Caco-2 (cell line): ENCODE measurements around the gene NUP37. TPM values are rescaled to one million over a fixed set of nuclear protein-coding genes. Genes with fewer than 3 reads are reported as not detected.
A peak's percentile ranks its signal among the peaks of the same experiment; 100 is the strongest.

Experiments used
- BruUV-seq: library from RNA; stranded (reverse); fragments of 400-500 nt; replicated peaks from 2 replicates; lab custom pipeline; 2021; lab: Mats Ljungman, UMichigan
- CTCF ChIA-PET: fragments of 300-600 bp; sonication (Branson Sonifier 250); formaldehyde crosslinking; loops from one replicate; lab custom pipeline; 2022; ENCODE audit warnings: antibody characterized with exemption; lab: Charles Lee
- POLR2A ChIA-PET: fragments of 300-600 bp; sonication (Branson Sonifier 250); formaldehyde crosslinking; loops from one replicate; lab custom pipeline; 2022; ENCODE audit warnings: antibody characterized with exemption; lab: Charles Lee
- DNase-seq, 2 experiments: peaks; one replicate each; pipeline versions ENCODE4 v3.0.0 to v3.0.0-alpha.2; 2020 to 2022
- H3K27me3 ChIP-seq: replicated peaks from 2 replicates; pipeline ENCODE4 v1.6.0; 2011; ENCODE audit warnings: low read length; ENCODE audit not compliant: control insufficient read depth, insufficient read depth
- H3K36me3 ChIP-seq: 2 replicates; pipeline ENCODE4 v1.5.1; 2011; ENCODE audit warnings: low read length; ENCODE audit not compliant: control insufficient read depth, insufficient read depth
- H3K4me1 ChIP-seq: fragments of 250-450 bp; sonication (Bioruptor Pico); 2 replicates; pipeline ENCODE4 v1.5.1; 2020; ENCODE audit warnings: mild to moderate bottlenecking
- H3K4me3 ChIP-seq: 2 replicates; pipeline ENCODE4 v1.5.1; 2011; ENCODE audit warnings: low read depth, mild to moderate bottlenecking, control low read depth, low read length
- H3K9me3 ChIP-seq: fragments of 250-450 bp; sonication (Bioruptor Pico); 2 replicates; pipeline ENCODE4 v1.5.1; 2020; ENCODE audit warnings: mild to moderate bottlenecking, moderate library complexity
- H3K27ac Mint-ChIP-seq: one replicate; pipeline ENCODE4 v1.8.0; 2022; ENCODE audit warnings: mixed read lengths; ENCODE audit not compliant: unreplicated experiment
- H3K27me3 Mint-ChIP-seq: one replicate; pipeline ENCODE4 v1.8.0; 2022; ENCODE audit warnings: mixed read lengths; ENCODE audit not compliant: insufficient read depth, unreplicated experiment
- H3K36me3 Mint-ChIP-seq: one replicate; pipeline ENCODE4 v1.8.0; 2022; ENCODE audit warnings: mild to moderate bottlenecking, mixed read lengths; ENCODE audit not compliant: insufficient read depth, unreplicated experiment
- H3K4me1 Mint-ChIP-seq: one replicate; pipeline ENCODE4 v1.8.0; 2022; ENCODE audit warnings: low read depth, mixed read lengths; ENCODE audit not compliant: unreplicated experiment
- H3K4me3 Mint-ChIP-seq: one replicate; pipeline ENCODE4 v1.8.0; 2022; ENCODE audit warnings: mild to moderate bottlenecking, moderate library complexity, mixed read lengths; ENCODE audit not compliant: unreplicated experiment
- H3K9me3 Mint-ChIP-seq: one replicate; pipeline ENCODE4 v1.8.0; 2022; ENCODE audit warnings: mixed read lengths; ENCODE audit not compliant: unreplicated experiment
- CTCF ChIP-seq, 2 experiments: fragments of 200-600 bp in 1 of 2; IDR thresholded peaks; 1 replicate in 1 of 2; 2 replicates in 1 of 2; pipeline versions ENCODE4 v1.5.1 to v1.8.0; 2011 to 2022; ENCODE audit warnings: antibody characterized with exemption in 1 of 2, control low read depth in 1 of 2, inconsistent platforms in 1 of 2, low read depth in 1 of 2, low read length in 1 of 2, mild to moderate bottlenecking in 1 of 2, moderate library complexity in 1 of 2; ENCODE audit not compliant: insufficient read depth in 1 of 2, severe bottlenecking in 1 of 2, unreplicated experiment in 1 of 2
- intact Hi-C: fragments of 100-400 bp; cut with micrococcal nuclease; formaldehyde crosslinking; loops from one replicate; pipeline ENCODE4 v1.10.0; 2022; ENCODE audit not compliant: unreplicated experiment
- total RNA-seq: library from RNA; stranded (reverse); gene quantifications from 2 replicates; pipeline ENCODE4 v1.2.3, GENCODE V29; 2022

NUP37 gene
- total RNA-seq, 1 experiment from 2014 or later = 87.4 TPM

- H3K27ac Mint-ChIP-seq = peak overlapping the region; percentile 94
- Histone ChIP-seq H3K36me3 (no peaks in the 10 kb centered on the region), H3K27me3 (no peaks in the 10 kb centered on the region), H3K9me3 (no peaks in the 10 kb centered on the region), H3K4me1 (peaks cover 20% of the 10 kb centered on the region), H3K4me3 (peak overlapping the region; percentile 46)
- no peaks in the 10 kb centered on the region for H3K27me3 Mint-ChIP-seq
- intact Hi-C loops = no loop called here
- H3K9me3 Mint-ChIP-seq = peaks cover 9% of the 10 kb centered on the region
- H3K4me3 Mint-ChIP-seq = peak overlapping the region; percentile 99
- BruUV-seq = no TSS peak
- H3K36me3 Mint-ChIP-seq = peaks cover 24% of the 10 kb centered on the region
- DNase-seq = peak in 1 of 2 experiments; percentile 24
- TF ChIP-seq CTCF (IDR thresholded peaks at IDR 0.05; ENCODE audit: insufficient read depth in 1 of 2, low read depth in 1 of 2, low read length in 1 of 2, severe bottlenecking in 1 of 2, unreplicated experiment in 1 of 2) = no peak
- ChIA-PET POLR2A (interaction anchor here (0.6 kb wide), 2 partner anchors 13 to 61 kb away, joined by 4 read pairs; no protein-coding TSS in a partner anchor), CTCF (interaction anchor here (0.6 kb wide), 1 partner anchor 119 kb away, joined by 5 read pairs; no protein-coding TSS in a partner anchor)
- peaks cover 8% of the 10 kb centered on the region for H3K4me1 Mint-ChIP-seq
These were observed 58.8 kb downstream of the NUP37 start for GRCh38 chr12:102061096-102061559.

GRCh38 chr12:102059343-102059742 is 60.6 kb downstream of the NUP37 start:
- ChIA-PET POLR2A (interaction anchor here (0.7 to 0.8 kb wide), 2 partner anchors 8 to 15 kb away, joined by 3 read pairs; no protein-coding TSS in a partner anchor), CTCF (interaction anchor here (0.6 to 1.1 kb wide), 2 partner anchors 16 to 119 kb away, joined by 3 to 7 read pairs; no protein-coding TSS in a partner anchor)
- Mint-ChIP-seq H3K27me3 (no peaks in the 10 kb centered on the region), H3K27ac (peak overlapping the region; percentile 79), H3K9me3 (peaks cover 19% of the 10 kb centered on the region), H3K36me3 (peaks cover 35% of the 10 kb centered on the region), H3K4me1 (peaks cover 16% of the 10 kb centered on the region), H3K4me3 (no peak overlapping the region)
- TF ChIP-seq CTCF (IDR thresholded peaks at IDR 0.05; ENCODE audit: insufficient read depth in 1 of 2, low read depth in 1 of 2, low read length in 1 of 2, severe bottlenecking in 1 of 2, unreplicated experiment in 1 of 2) = no peak
- no peaks in the 10 kb centered on the region for H3K9me3 ChIP-seq
- intact Hi-C loops = loop anchor here (1.0 kb wide), 2 partner anchors 8 to 119 kb away; no protein-coding TSS in a partner anchor
- no peaks in the 10 kb centered on the region for H3K36me3 ChIP-seq
- no peak overlapping the region for H3K4me3 ChIP-seq
- peaks cover 20% of the 10 kb centered on the region for H3K4me1 ChIP-seq
- peak; percentile 49 to 75 for DNase-seq
- BruUV-seq = no TSS peak
- H3K27me3 ChIP-seq = no peaks in the 10 kb centered on the region

GRCh38 chr12:102054345-102054744 is 65.6 kb downstream of the NUP37 start:
- Histone ChIP-seq H3K36me3 (no peaks in the 10 kb centered on the region), H3K4me3 (no peak overlapping the region), H3K9me3 (0 out of 2 replicates have a peak, but pooled peaks cover 3% of the 10 kb centered on the region), H3K4me1 (peaks cover 27% of the 10 kb centered on the region), H3K27me3 (no peaks in the 10 kb centered on the region)
- intact Hi-C loops = no loop called here
- no peak for TF ChIP-seq CTCF (IDR thresholded peaks at IDR 0.05; ENCODE audit: insufficient read depth in 1 of 2, low read depth in 1 of 2, low read length in 1 of 2, severe bottlenecking in 1 of 2, unreplicated experiment in 1 of 2)
- BruUV-seq = no TSS peak
- Mint-ChIP-seq H3K9me3 (peaks cover 28% of the 10 kb centered on the region), H3K27me3 (no peaks in the 10 kb centered on the region), H3K27ac (peak overlapping the region; percentile 41), H3K4me1 (peaks cover 33% of the 10 kb centered on the region), H3K36me3 (peaks cover 25% of the 10 kb centered on the region), H3K4me3 (no peak overlapping the region)
- ChIA-PET POLR2A (no interaction called here), CTCF (no interaction called here)
- DNase-seq = no peak
